ENCODE data around the gene PLS1.

Gene PLS1

DNA sequence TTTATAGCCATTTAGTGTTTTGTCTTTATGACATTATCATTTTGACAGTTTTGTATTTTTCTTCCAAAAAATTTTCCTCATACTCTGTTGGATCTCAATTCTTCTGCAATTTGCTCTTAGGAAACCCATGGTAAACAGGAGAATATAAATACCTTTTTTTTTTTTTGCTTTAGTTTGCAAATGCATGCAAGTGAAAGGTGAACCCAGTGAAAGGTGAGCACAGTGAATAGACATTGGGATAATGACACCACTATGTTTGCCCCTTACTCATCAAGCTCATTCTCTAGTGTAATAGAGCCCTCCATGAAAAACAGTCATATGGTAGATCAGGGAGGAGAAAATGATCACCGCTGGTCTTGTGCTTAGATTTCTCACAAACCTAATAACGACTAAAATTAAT is 68.6 kb downstream of the PLS1 start:
- no peaks in the 10 kb centered on the region for H3K27me3 ChIP-seq (ENCODE audit: control insufficient read depth, low read length)

DNA sequence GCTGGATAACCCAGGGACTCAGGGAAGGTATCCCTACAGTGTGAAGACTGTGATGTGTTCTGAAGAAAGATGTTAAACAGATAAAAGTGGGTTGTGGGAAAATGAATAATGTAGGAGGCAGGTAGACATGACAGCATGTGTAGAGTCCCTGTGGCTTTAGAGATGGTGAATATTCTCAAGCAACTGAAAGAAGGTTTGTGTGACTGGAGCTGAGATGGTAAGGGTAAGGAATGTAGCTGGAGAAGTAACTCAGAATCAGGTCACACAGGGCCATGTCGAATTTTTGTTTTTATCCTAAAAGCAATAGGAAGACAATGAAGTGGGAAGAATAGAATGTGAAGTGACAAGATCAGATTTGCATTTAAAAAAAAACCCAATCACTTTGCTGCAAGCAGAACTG is 73.9 kb downstream of the PLS1 start:
- no peaks in the 10 kb centered on the region; the same call in 1 of the 2 replicates for H3K36me3 ChIP-seq (ENCODE audit: control insufficient read depth, low read length)
- no peak overlapping the region for H3K4me2 ChIP-seq (ENCODE audit: low read length)
- H3K27ac ChIP-seq (ENCODE audit: low read depth, low read length) = no peak overlapping the region
- no peaks in the 10 kb centered on the region for H3K27me3 ChIP-seq (ENCODE audit: control insufficient read depth, low read length)
- no peaks in the 10 kb centered on the region for H3K9me2 ChIP-seq (replicated peaks; ENCODE audit: control insufficient read depth, low read length)
- no peaks in the 10 kb centered on the region for H3K79me2 ChIP-seq (ENCODE audit: control insufficient read depth, low read length)
- no peaks in the 10 kb centered on the region for H3K9me3 ChIP-seq (ENCODE audit: control insufficient read depth, insufficient read depth, low read length)
- no peaks in the 10 kb centered on the region for H3K4me1 ChIP-seq (ENCODE audit: control insufficient read depth, low read length)
- H4K20me1 ChIP-seq (ENCODE audit: control insufficient read depth, insufficient read depth, low read depth, low read length) = no peaks in the 10 kb centered on the region
- no peak overlapping the region for H3K4me3 ChIP-seq (ENCODE audit: low read length)
- no peak for TF ChIP-seq CTCF (IDR thresholded peaks at IDR 0.05; ENCODE audit: low read depth, low read length, poor library complexity, severe bottlenecking)
- H3F3A ChIP-seq (ENCODE audit: control insufficient read depth, insufficient read depth) = no peaks in the 10 kb centered on the region

More for the DNA sequence above, 68.6 kb downstream of the PLS1 start:
- Histone ChIP-seq H3K9me2 (replicated peaks; ENCODE audit: control insufficient read depth, low read length) (no peaks in the 10 kb centered on the region), H4K20me1 (ENCODE audit: control insufficient read depth, insufficient read depth, low read depth, low read length) (no peaks in the 10 kb centered on the region), H3K36me3 (ENCODE audit: control insufficient read depth, low read length) (no peaks in the 10 kb centered on the region), H3K4me2 (ENCODE audit: low read length) (no peak overlapping the region), H3K27ac (ENCODE audit: low read depth, low read length) (no peak overlapping the region), H3K79me2 (ENCODE audit: control insufficient read depth, low read length) (no peaks in the 10 kb centered on the region), H3F3A (ENCODE audit: control insufficient read depth, insufficient read depth) (no peaks in the 10 kb centered on the region), H3K9me3 (ENCODE audit: control insufficient read depth, insufficient read depth, low read length) (no peaks in the 10 kb centered on the region), H3K4me1 (ENCODE audit: control insufficient read depth, low read length) (peaks cover 9% of the 10 kb centered on the region), H3K4me3 (ENCODE audit: low read length) (no peak overlapping the region)
- TF ChIP-seq CTCF (IDR thresholded peaks at IDR 0.05; ENCODE audit: low read depth, low read length, poor library complexity, severe bottlenecking) = no peak
- no peak for TF ChIP-seq EZH2phosphoT487 (IDR thresholded peaks at IDR 0.05; ENCODE audit: borderline replicate concordance, low read length)

DNA sequence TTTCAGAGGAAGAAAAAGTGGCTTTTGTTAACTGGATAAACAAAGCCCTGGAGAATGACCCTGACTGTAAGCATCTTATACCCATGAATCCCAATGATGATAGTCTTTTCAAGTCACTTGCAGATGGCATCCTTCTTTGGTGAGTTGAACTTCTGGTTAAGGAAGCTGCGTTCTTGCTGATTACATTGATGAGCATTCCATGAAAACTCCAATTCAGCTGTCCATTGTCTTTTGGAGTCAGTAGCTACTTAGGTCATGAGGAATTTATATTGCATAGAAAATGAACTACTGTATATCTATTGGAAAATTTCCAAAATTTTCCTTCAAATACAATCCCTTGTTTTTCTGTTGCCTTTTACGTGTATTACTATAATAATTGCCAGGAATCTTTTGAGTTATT is 80.0 kb downstream of the PLS1 start:
- Histone ChIP-seq H3K4me1 (ENCODE audit: control insufficient read depth, low read length) (no peaks in the 10 kb centered on the region), H3K4me3 (ENCODE audit: low read length) (no peak overlapping the region), H4K20me1 (ENCODE audit: control insufficient read depth, insufficient read depth, low read depth, low read length) (no peaks in the 10 kb centered on the region), H3K79me2 (ENCODE audit: control insufficient read depth, low read length) (no peaks in the 10 kb centered on the region), H3K9me2 (replicated peaks; ENCODE audit: control insufficient read depth, low read length) (no peaks in the 10 kb centered on the region), H3K27me3 (ENCODE audit: control insufficient read depth, low read length) (no peaks in the 10 kb centered on the region), H3F3A (ENCODE audit: control insufficient read depth, insufficient read depth) (no peaks in the 10 kb centered on the region), H3K27ac (ENCODE audit: low read depth, low read length) (no peak overlapping the region), H3K36me3 (ENCODE audit: control insufficient read depth, low read length) (no peaks in the 10 kb centered on the region; the same call in 1 of the 2 replicates), H3K9me3 (ENCODE audit: control insufficient read depth, insufficient read depth, low read length) (no peaks in the 10 kb centered on the region), H3K4me2 (ENCODE audit: low read length) (no peak overlapping the region)
- TF ChIP-seq EZH2phosphoT487 (IDR thresholded peaks at IDR 0.05; ENCODE audit: borderline replicate concordance, low read length) = no peak
- no peak for TF ChIP-seq CTCF (IDR thresholded peaks at IDR 0.05; ENCODE audit: low read depth, low read length, poor library complexity, severe bottlenecking)

DNA sequence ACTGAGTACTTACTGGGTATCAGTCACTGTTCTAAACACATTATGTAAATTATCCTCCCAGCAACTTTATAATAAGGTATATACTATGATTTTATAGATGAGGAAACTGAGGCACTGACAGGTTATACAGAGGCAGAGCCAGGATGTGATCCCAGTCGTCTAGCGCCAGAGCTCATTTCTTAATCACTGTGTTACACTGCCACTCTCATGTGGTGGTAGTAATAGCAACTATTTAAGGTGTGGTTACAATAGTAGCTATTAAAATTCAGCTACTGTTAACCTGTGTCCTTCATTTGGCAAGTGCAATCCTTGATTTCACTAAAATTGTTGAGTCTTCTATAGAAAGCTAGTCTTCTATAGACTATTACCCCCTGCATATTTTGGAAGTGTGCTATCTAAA is 84.5 kb downstream of the PLS1 start:
- Histone ChIP-seq H3K27me3 (ENCODE audit: control insufficient read depth, low read length) (no peaks in the 10 kb centered on the region), H3K4me1 (ENCODE audit: control insufficient read depth, low read length) (no peaks in the 10 kb centered on the region), H4K20me1 (ENCODE audit: control insufficient read depth, insufficient read depth, low read depth, low read length) (no peaks in the 10 kb centered on the region), H3K27ac (ENCODE audit: low read depth, low read length) (no peak overlapping the region), H3K79me2 (ENCODE audit: control insufficient read depth, low read length) (no peaks in the 10 kb centered on the region), H3K4me2 (ENCODE audit: low read length) (no peak overlapping the region), H3K36me3 (ENCODE audit: control insufficient read depth, low read length) (no peaks in the 10 kb centered on the region), H3K9me2 (replicated peaks; ENCODE audit: control insufficient read depth, low read length) (no peaks in the 10 kb centered on the region), H3K9me3 (ENCODE audit: control insufficient read depth, insufficient read depth, low read length) (no peaks in the 10 kb centered on the region), H3F3A (ENCODE audit: control insufficient read depth, insufficient read depth) (no peaks in the 10 kb centered on the region), H3K4me3 (ENCODE audit: low read length) (no peak overlapping the region)
- TF ChIP-seq CTCF (IDR thresholded peaks at IDR 0.05; ENCODE audit: low read depth, low read length, poor library complexity, severe bottlenecking) (no peak), EZH2phosphoT487 (IDR thresholded peaks at IDR 0.05; ENCODE audit: borderline replicate concordance, low read length) (no peak)
